Naive thymus-derived CD8-positive, alpha-beta T cell (primary cell): ENCODE measurements around the gene FDXR. TPM values are rescaled to one million over a fixed set of nuclear protein-coding genes. Genes with fewer than 3 reads are reported as not detected.
A peak's percentile ranks its signal among the peaks of the same experiment; 100 is the strongest.

ENCODE experiments used
- ATAC-seq, 2 donors: fragments of 150-1000 bp; cut with Tn5 transposase in 1 of 2; sonication (Bioruptor Pico), chemical (Tn5 transposase) in 1 of 2; 1 replicate in 1 of 2; 2 replicates in 1 of 2; pipeline ENCODE4 v1.10.0; 2021; ENCODE audit warnings: mild to moderate bottlenecking in 2 of 2, moderate library complexity in 2 of 2
- POLR2A ChIA-PET: fragments of 350-600 bp; sonication (Branson Sonifier 250); formaldehyde crosslinking; loops from one replicate; lab custom pipeline; 2021; ENCODE audit warnings: antibody characterized with exemption; lab: Charles Lee
- DNase-seq, 10 donors: peaks; one replicate each; pipeline versions ENCODE4 v3.0.0 to v3.0.0-alpha.2; 2020 to 2022
- H3K27ac Mint-ChIP-seq, 10 donors: one replicate each; pipeline ENCODE4 v1.8.0; 2020 to 2022; ENCODE audit warnings: mild to moderate bottlenecking in 10 of 10, mixed read lengths in 10 of 10, moderate library complexity in 4 of 10, inconsistent platforms in 1 of 10
- H3K27me3 Mint-ChIP-seq, 5 donors: one replicate each; pipeline ENCODE4 v1.8.0; 2021 to 2022; ENCODE audit warnings: mixed read lengths in 5 of 5
- H3K36me3 Mint-ChIP-seq, 3 donors: one replicate each; pipeline ENCODE4 v1.8.0; 2020 to 2022; ENCODE audit warnings: mixed read lengths in 3 of 3, mild to moderate bottlenecking in 2 of 3, inconsistent platforms in 1 of 3
- H3K4me1 Mint-ChIP-seq, 4 donors: one replicate each; pipeline ENCODE4 v1.8.0; 2021 to 2022; ENCODE audit warnings: mixed read lengths in 4 of 4
- H3K4me3 Mint-ChIP-seq, 10 donors: one replicate each; pipeline ENCODE4 v1.8.0; 2020 to 2022; ENCODE audit warnings: mild to moderate bottlenecking in 10 of 10, mixed read lengths in 10 of 10, moderate library complexity in 6 of 10, inconsistent platforms in 1 of 10
- H3K9me3 Mint-ChIP-seq, 9 donors: one replicate each; pipeline ENCODE4 v1.8.0; 2020 to 2022; ENCODE audit warnings: mixed read lengths in 9 of 9, mild to moderate bottlenecking in 3 of 9, inconsistent platforms in 1 of 9, moderate library complexity in 1 of 9
- polyA plus RNA-seq, 3 donors: library from polyadenylated mRNA; unstranded; fragments of 300-500 nt; fragmentation: Illumina TruSeq; gene quantifications; one replicate each; pipeline ENCODE4 v1.2.3, GENCODE V29; 2021
- total RNA-seq, 8 experiments: library from RNA in 2 of 8; stranded (reverse) in 2 of 8; gene quantifications; one replicate each; pipeline ENCODE4 v1.2.3 and lab custom pipeline; 2021 to 2026

FDXR gene
- total and polyA plus RNA-seq, 5 experiments from 2014 or later: 3.9 to 12.7 (median 7.2) TPM

- ATAC-seq (no peak), DNase-seq (no peak)
- peaks cover 0 to 57% (median 17%) of the 10 kb centered on the region in 3 donors for H3K36me3 Mint-ChIP-seq
- no peak overlapping the region for H3K27ac Mint-ChIP-seq
- POLR2A ChIA-PET: no interaction called here
- no peaks in the 10 kb centered on the region for H3K9me3 Mint-ChIP-seq
- H3K4me3 Mint-ChIP-seq: no peak overlapping the region
- H3K27me3 Mint-ChIP-seq: no peaks in the 10 kb centered on the region
- H3K4me1 Mint-ChIP-seq: no peaks in the 10 kb centered on the region
Measured at GRCh38 chr17:74822335-74822938, 50.4 kb downstream of the FDXR start.

- Mint-ChIP-seq H3K27me3 (no peaks in the 10 kb centered on the region), H3K4me1 (no peaks in the 10 kb centered on the region), H3K4me3 (no peak overlapping the region), H3K36me3 (peaks cover 0 to 60% (median 17%) of the 10 kb centered on the region in 3 donors), H3K9me3 (no peaks in the 10 kb centered on the region), H3K27ac (no peak overlapping the region)
- no peak for ATAC-seq
- DNase-seq: no peak
- POLR2A ChIA-PET: no interaction called here
Measured at GRCh38 chr17:74821655-74822334, 51.0 kb downstream of the FDXR start.

GRCh38 chr17:74819801-74820436 is 52.9 kb downstream of the FDXR start:
- Mint-ChIP-seq H3K36me3 (peaks cover 0 to 63% (median 16%) of the 10 kb centered on the region in 3 donors), H3K27ac (no peak overlapping the region), H3K4me1 (peaks cover 0 to 8% (median 1%) of the 10 kb centered on the region in 4 donors), H3K9me3 (no peaks in the 10 kb centered on the region), H3K27me3 (no peaks in the 10 kb centered on the region), H3K4me3 (no peak overlapping the region)
- no peak for ATAC-seq
- POLR2A ChIA-PET: no interaction called here
- DNase-seq: no peak

- H3K9me3 Mint-ChIP-seq: no peaks in the 10 kb centered on the region
- H3K4me3 Mint-ChIP-seq: no peak overlapping the region
- H3K27me3 Mint-ChIP-seq: no peaks in the 10 kb centered on the region
- DNase-seq (no peak), ATAC-seq (no peak)
- H3K4me1 Mint-ChIP-seq: peaks cover 0 to 8% (median 1%) of the 10 kb centered on the region in 4 donors
- POLR2A ChIA-PET: no interaction called here
- peaks cover 0 to 65% (median 11%) of the 10 kb centered on the region in 3 donors for H3K36me3 Mint-ChIP-seq
- H3K27ac Mint-ChIP-seq: no peak overlapping the region
Measured at GRCh38 chr17:74818291-74818938, 54.4 kb downstream of the FDXR start.

- POLR2A ChIA-PET: no interaction called here
- H3K4me1 Mint-ChIP-seq: peaks cover 0 to 8% (median 1%) of the 10 kb centered on the region in 4 donors
- peaks cover 0 to 66% (median 11%) of the 10 kb centered on the region in 3 donors for H3K36me3 Mint-ChIP-seq
- H3K27ac Mint-ChIP-seq: no peak overlapping the region
- no peak overlapping the region for H3K4me3 Mint-ChIP-seq
- ATAC-seq: no peak
- DNase-seq: no peak
- H3K9me3 Mint-ChIP-seq: no peaks in the 10 kb centered on the region
- H3K27me3 Mint-ChIP-seq: no peaks in the 10 kb centered on the region
Measured at GRCh38 chr17:74816905-74817620, 55.7 kb downstream of the FDXR start.

GRCh38 chr17:74815550-74816370 is 57.0 kb downstream of the FDXR start:
- peak overlapping the region in 1 of 10 donors; percentile 15 for H3K27ac Mint-ChIP-seq
- H3K36me3 Mint-ChIP-seq: peaks cover 0 to 65% (median 10%) of the 10 kb centered on the region in 3 donors
- POLR2A ChIA-PET: interaction anchor here (1.1 kb wide), 1 partner anchor 158 kb away, joined by 3 read pairs; no protein-coding TSS in a partner anchor
- no peak overlapping the region for H3K4me3 Mint-ChIP-seq
- no peaks in the 10 kb centered on the region for H3K9me3 Mint-ChIP-seq
- DNase-seq (no peak), ATAC-seq (no peak)
- no peaks in the 10 kb centered on the region for H3K27me3 Mint-ChIP-seq
- H3K4me1 Mint-ChIP-seq: peaks cover 0 to 8% (median 1%) of the 10 kb centered on the region in 4 donors

- DNase-seq: no peak
- H3K4me1 Mint-ChIP-seq: peaks cover 0 to 8% (median 2%) of the 10 kb centered on the region in 4 donors
- no peaks in the 10 kb centered on the region for H3K9me3 Mint-ChIP-seq
- no peaks in the 10 kb centered on the region for H3K27me3 Mint-ChIP-seq
- H3K4me3 Mint-ChIP-seq: no peak overlapping the region
- no peak for ATAC-seq
- peaks cover 0 to 69% (median 8%) of the 10 kb centered on the region in 3 donors for H3K36me3 Mint-ChIP-seq
- peak overlapping the region in 1 of 10 donors; percentile 67 for H3K27ac Mint-ChIP-seq
- POLR2A ChIA-PET: interaction anchor here (1.1 kb wide), 1 partner anchor 157 kb away, joined by 3 read pairs; no protein-coding TSS in a partner anchor
Measured at GRCh38 chr17:74815067-74815466, 57.7 kb downstream of the FDXR start.

GRCh38 chr17:74814453-74814852 is 58.3 kb downstream of the FDXR start:
- H3K4me1 Mint-ChIP-seq: peaks cover 0 to 8% (median 3%) of the 10 kb centered on the region in 4 donors
- peaks cover 0 to 71% (median 8%) of the 10 kb centered on the region in 3 donors for H3K36me3 Mint-ChIP-seq
- no peak overlapping the region for H3K4me3 Mint-ChIP-seq
- no peak for DNase-seq
- peak overlapping the region in 1 of 10 donors; percentile 8 for H3K27ac Mint-ChIP-seq
- H3K9me3 Mint-ChIP-seq: no peaks in the 10 kb centered on the region
- ATAC-seq: no peak
- H3K27me3 Mint-ChIP-seq: no peaks in the 10 kb centered on the region
- POLR2A ChIA-PET: interaction anchor here (1.1 kb wide), 1 partner anchor 157 kb away, joined by 3 read pairs; no protein-coding TSS in a partner anchor

Other genes with a start within 250 kb of the FDXR start
- not detected for gene CD300E, start 249.3 kb downstream of the FDXR start, total RNA-seq
- under 1 TPM in 1 of 3 donors, not detected in 2; 0.06 TPM for gene CD300E, start 249.3 kb downstream of the FDXR start, polyA plus RNA-seq
- gene CD300LF, start 160.1 kb downstream of the FDXR start, total RNA-seq: under 1 TPM in 1 of 2 experiments, not detected in 1; 0.36 TPM
- not detected for gene CD300LF, start 160.1 kb downstream of the FDXR start, polyA plus RNA-seq
- gene RAB37, start 135.7 kb downstream of the FDXR start, total RNA-seq: 10 to 100 TPM; 34.0 to 35.9 TPM
- gene RAB37, start 135.7 kb downstream of the FDXR start, polyA plus RNA-seq: 100 to 1,000 TPM in 1 of 3 donors, 10 to 100 TPM in 2; 55.3 to 108 (median 76.0) TPM
- gene NHERF1, start 124.4 kb downstream of the FDXR start, total RNA-seq: 100 to 1,000 TPM; 158 to 164 TPM
- gene NHERF1, start 124.4 kb downstream of the FDXR start, polyA plus RNA-seq: 100 to 1,000 TPM; 277 to 351 (median 324) TPM
- gene NAT9, start 96.6 kb downstream of the FDXR start, total RNA-seq: 10 to 100 TPM; 66.5 to 71.5 TPM
- gene NAT9, start 96.6 kb downstream of the FDXR start, polyA plus RNA-seq: 10 to 100 TPM in 2 of 3 donors, 1 to 10 TPM in 1; 9.8 to 28.3 (median 20.2) TPM
- gene GRIN2C, start 13.1 kb downstream of the FDXR start, total RNA-seq: under 1 TPM in 1 of 2 experiments, not detected in 1; 0.08 TPM
- under 1 TPM in 1 of 3 donors, not detected in 2; 0.08 TPM for gene GRIN2C, start 13.1 kb downstream of the FDXR start, polyA plus RNA-seq
- not detected for gene FADS6, start 20.6 kb upstream of the FDXR start, total RNA-seq
- not detected for gene FADS6, start 20.6 kb upstream of the FDXR start, polyA plus RNA-seq
- not detected for gene USH1G, start 50.3 kb upstream of the FDXR start, total RNA-seq
- not detected for gene USH1G, start 50.3 kb upstream of the FDXR start, polyA plus RNA-seq
- gene OTOP2, start 51.3 kb upstream of the FDXR start, total RNA-seq: not detected
- not detected for gene OTOP2, start 51.3 kb upstream of the FDXR start, polyA plus RNA-seq
- not detected for gene OTOP3, start 62.9 kb upstream of the FDXR start, total RNA-seq
- gene OTOP3, start 62.9 kb upstream of the FDXR start, polyA plus RNA-seq: not detected
- 10 to 100 TPM in 1 of 2 experiments, 1 to 10 TPM in 1; 9.5 to 15.0 TPM for gene HID1, start 99.8 kb upstream of the FDXR start, total RNA-seq
- 1 to 10 TPM; 4.2 to 6.9 (median 4.7) TPM for gene HID1, start 99.8 kb upstream of the FDXR start, polyA plus RNA-seq
- gene CDR2L, start 114.6 kb upstream of the FDXR start, total RNA-seq: under 1 TPM; 0.10 to 0.11 TPM
- not detected for gene CDR2L, start 114.6 kb upstream of the FDXR start, polyA plus RNA-seq
- gene MRPL58, start 139.7 kb upstream of the FDXR start, total RNA-seq: 10 to 100 TPM; 23.9 to 29.4 TPM
- 10 to 100 TPM; 44.9 to 58.1 (median 53.6) TPM for gene MRPL58, start 139.7 kb upstream of the FDXR start, polyA plus RNA-seq
- 100 to 1,000 TPM; 149 to 160 TPM for gene ATP5PD, start 174.0 kb upstream of the FDXR start, total RNA-seq
- gene ATP5PD, start 174.0 kb upstream of the FDXR start, polyA plus RNA-seq: 100 to 1,000 TPM; 406 to 455 (median 449) TPM
- gene KCTD2, start 174.2 kb upstream of the FDXR start, total RNA-seq: 10 to 100 TPM; 25.0 to 28.6 TPM
- gene KCTD2, start 174.2 kb upstream of the FDXR start, polyA plus RNA-seq: 10 to 100 TPM in 1 of 3 donors, 1 to 10 TPM in 2; 6.8 to 10.9 (median 7.8) TPM
- 10 to 100 TPM; 14.2 to 14.8 TPM for gene SLC16A5, start 215.0 kb upstream of the FDXR start, total RNA-seq
- gene SLC16A5, start 215.0 kb upstream of the FDXR start, polyA plus RNA-seq: 1 to 10 TPM; 1.4 to 4.1 (median 3.1) TPM
- gene ARMC7, start 237.0 kb upstream of the FDXR start, total RNA-seq: 10 to 100 TPM; 15.6 to 16.7 TPM
- gene ARMC7, start 237.0 kb upstream of the FDXR start, polyA plus RNA-seq: 1 to 10 TPM; 2.7 to 3.3 (median 2.9) TPM